ENCODE data around the gene PPFIA1. TPM values are rescaled to one million over a fixed set of nuclear protein-coding genes. Genes with fewer than 3 reads are reported as not detected.
A peak's percentile ranks its signal among the peaks of the same experiment; 100 is the strongest.

The PPFIA1 gene
- total RNA-seq, 6 experiments from 2014 or later, result 21.1 to 27.0 (median 22.7) TPM

- H3K27ac ChIP-seq, result peak overlapping the region in 2 of 3 donors; percentile 65 to 81
- DNase-seq (no peak), ATAC-seq (no peak)
- H3K4me3 ChIP-seq, result no peak overlapping the region
- peaks cover 0 to 17% (median 8%) of the 10 kb centered on the region in 4 donors for H3K4me1 ChIP-seq
- no peaks in the 10 kb centered on the region for H3K9me3 ChIP-seq
- no peaks in the 10 kb centered on the region for H3K27me3 ChIP-seq
- peaks cover 0 to 33% (median 3%) of the 10 kb centered on the region in 4 donors for H3K36me3 ChIP-seq
- intact Hi-C loops (cut with DNase I), result no loop called here
- TF ChIP-seq POLR2A (IDR thresholded peaks at IDR 0.05) (no peak), CTCF (IDR thresholded peaks at IDR 0.05) (no peak)
- WGBS (ENCODE audit: insufficient coverage, low coverage, low lambda C conversion rate, missing lambda C conversion rate), result no CpG with 5 or more reads among the region's 3 CpGs
These were observed 55.3 kb downstream of the PPFIA1 start for GRCh38 chr11:70325824-70326223.

- ATAC-seq (peak; percentile 84 to 88 (median 86)), DNase-seq (no peak)
- Histone ChIP-seq H3K4me1 (peaks cover 0 to 17% (median 8%) of the 10 kb centered on the region in 4 donors), H3K9me3 (no peaks in the 10 kb centered on the region), H3K36me3 (peaks cover 0 to 39% (median 3%) of the 10 kb centered on the region in 4 donors), H3K27me3 (no peaks in the 10 kb centered on the region), H3K27ac (peak overlapping the region; percentile 9 to 81 (median 65)), H3K4me3 (peak overlapping the region in 2 of 3 donors; percentile 14 to 21)
- TF ChIP-seq CTCF (IDR thresholded peaks at IDR 0.05) (no peak), POLR2A (IDR thresholded peaks at IDR 0.05) (no peak)
- 9% methylated on average over 6 of the region's 6 CpGs for WGBS (ENCODE audit: insufficient coverage, low coverage, low lambda C conversion rate, missing lambda C conversion rate)
- intact Hi-C loops (cut with DNase I), result no loop called here
These were observed 55.9 kb downstream of the PPFIA1 start for GRCh38 chr11:70326365-70326811.

GRCh38 chr11:70326833-70327232 lies 56.3 kb downstream of the PPFIA1 start:
- DNase-seq (no peak), ATAC-seq (peak; percentile 31 to 62 (median 44))
- Histone ChIP-seq H3K9me3 (no peaks in the 10 kb centered on the region), H3K36me3 (peaks cover 0 to 43% (median 4%) of the 10 kb centered on the region in 4 donors), H3K4me1 (peaks cover 0 to 17% (median 8%) of the 10 kb centered on the region in 4 donors), H3K4me3 (peak overlapping the region in 2 of 3 donors; percentile 14 to 21), H3K27me3 (no peaks in the 10 kb centered on the region), H3K27ac (peak overlapping the region; percentile 9 to 81 (median 65))
- no peak for TF ChIP-seq CTCF (IDR thresholded peaks at IDR 0.05)
- TF ChIP-seq POLR2A (IDR thresholded peaks at IDR 0.05), result no peak
- intact Hi-C loops (cut with DNase I), result no loop called here
- WGBS (ENCODE audit: insufficient coverage, low coverage, low lambda C conversion rate, missing lambda C conversion rate), result 49% methylated on average over 2 of the region's 2 CpGs

- Histone ChIP-seq H3K4me1 (peaks cover 0 to 17% (median 8%) of the 10 kb centered on the region in 4 donors), H3K27me3 (no peaks in the 10 kb centered on the region), H3K27ac (no peak overlapping the region), H3K9me3 (no peaks in the 10 kb centered on the region), H3K36me3 (peaks cover 0 to 52% (median 8%) of the 10 kb centered on the region in 4 donors), H3K4me3 (no peak overlapping the region)
- intact Hi-C loops (cut with DNase I), result no loop called here
- no peak for ATAC-seq
- no peak for DNase-seq
- TF ChIP-seq POLR2A (IDR thresholded peaks at IDR 0.05), result no peak
- TF ChIP-seq CTCF (IDR thresholded peaks at IDR 0.05), result no peak
- WGBS (ENCODE audit: insufficient coverage, low coverage, low lambda C conversion rate, missing lambda C conversion rate), result 71% methylated on average over 5 of the region's 10 CpGs
These were observed 57.2 kb downstream of the PPFIA1 start for GRCh38 chr11:70327717-70328116.

All from right lobe of liver (tissue), 6 donors.